Sigmoid colon (tissue), 7 donors: Measurements from ENCODE around the gene MRPL51. TPM values are rescaled to one million over a fixed set of nuclear protein-coding genes. Genes with fewer than 3 reads are reported as not detected.

ENCODE experiments used
- DNase-seq: peaks from one replicate; pipeline ENCODE4 v3.0.0-alpha.2; 2019
- H3K27ac ChIP-seq, 4 donors: fragments of 200-600 bp; sonication (generic); one replicate each; pipeline ENCODE4 v1.5.1; 2016 to 2019; ENCODE audit warnings: mild to moderate bottlenecking in 1 of 4
- H3K27me3 ChIP-seq, 3 donors: fragments of 200-600 bp; sonication (generic); one replicate each; pipeline ENCODE4 v1.5.1; 2019; ENCODE audit warnings: mild to moderate bottlenecking in 1 of 3
- H3K36me3 ChIP-seq, 4 donors: fragments of 200-600 bp; sonication (generic); one replicate each; pipeline ENCODE4 v1.5.1; 2016 to 2019
- H3K4me1 ChIP-seq, 4 donors: fragments of 200-600 bp; sonication (generic); one replicate each; pipeline ENCODE4 v1.5.1; 2017 to 2019
- H3K4me3 ChIP-seq, 4 donors: fragments of 200-600 bp; sonication (generic); one replicate each; pipeline ENCODE4 v1.5.1; 2017 to 2019; ENCODE audit warnings: mild to moderate bottlenecking in 2 of 4, moderate library complexity in 1 of 4
- H3K9me3 ChIP-seq, 4 donors: fragments of 200-600 bp in 3 of 4; sonication (generic) in 3 of 4; one replicate each; pipeline versions ENCODE4 v1.5.1 to v1.6.1; 2013 to 2019
- EP300 ChIP-seq, 4 donors: sonication (generic); formaldehyde crosslinking; IDR thresholded peaks; one replicate each; pipeline ENCODE4 v1.6.1; 2017; ENCODE audit warnings: antibody characterized with exemption in 4 of 4
- POLR2A ChIP-seq, 2 donors: fragments of 450-650 bp; IDR thresholded peaks; one replicate each; pipeline ENCODE4 v1.6.1; 2016; ENCODE audit warnings: antibody characterized with exemption in 2 of 2, mild to moderate bottlenecking in 2 of 2, moderate library complexity in 2 of 2
- POLR2AphosphoS5 ChIP-seq, 4 donors: sonication (generic); formaldehyde crosslinking; IDR thresholded peaks; one replicate each; pipeline ENCODE4 v1.6.1; 2017; ENCODE audit warnings: antibody characterized with exemption in 4 of 4
- WGBS, 2 donors: extraction: QIAGEN DNeasy Blood & Tissue Kit; methylation state at CpG; one replicate each; pipeline ENCODE4 v1.1.7; 2013; 5-methylcytosine and 5-hydroxymethylcytosine counted together
- intact Hi-C: fragments of 100-400 bp; cut with DNase I; formaldehyde crosslinking; loops from one replicate; pipeline ENCODE4 v1.15.1; 2023
- polyA plus RNA-seq, 3 donors: library from polyadenylated mRNA; stranded (reverse); fragments of 200-250 nt; gene quantifications; one replicate each; pipeline ENCODE4 v1.2.3, GENCODE V29; 2013
- total RNA-seq, 4 donors: library from RNA; depleted of rRNA; stranded (reverse); fragments of >200 nt; gene quantifications; one replicate each; pipeline ENCODE4 v1.1.0, GENCODE V29; 2016
- TF ChIP-seq, protein P1 (sequence below), 4 experiments: fragments of 450-650 bp in 3 of 4; fragments of 200-600 bp in 1 of 4; IDR thresholded peaks; one replicate each; pipeline ENCODE4 v1.5.1; 2016 to 2019; ENCODE audit warnings: antibody characterized with exemption in 4 of 4, mild to moderate bottlenecking in 3 of 4, moderate library complexity in 2 of 4
- donor health status: healthy with polysubstance abuse.
- donor health status: Bipolar disorder and iron deficiency.
- donor health status: healthy.

The MRPL51 gene
- total and polyA plus RNA-seq, 7 donors = 52.9 to 142 (median 113) TPM

DNA sequence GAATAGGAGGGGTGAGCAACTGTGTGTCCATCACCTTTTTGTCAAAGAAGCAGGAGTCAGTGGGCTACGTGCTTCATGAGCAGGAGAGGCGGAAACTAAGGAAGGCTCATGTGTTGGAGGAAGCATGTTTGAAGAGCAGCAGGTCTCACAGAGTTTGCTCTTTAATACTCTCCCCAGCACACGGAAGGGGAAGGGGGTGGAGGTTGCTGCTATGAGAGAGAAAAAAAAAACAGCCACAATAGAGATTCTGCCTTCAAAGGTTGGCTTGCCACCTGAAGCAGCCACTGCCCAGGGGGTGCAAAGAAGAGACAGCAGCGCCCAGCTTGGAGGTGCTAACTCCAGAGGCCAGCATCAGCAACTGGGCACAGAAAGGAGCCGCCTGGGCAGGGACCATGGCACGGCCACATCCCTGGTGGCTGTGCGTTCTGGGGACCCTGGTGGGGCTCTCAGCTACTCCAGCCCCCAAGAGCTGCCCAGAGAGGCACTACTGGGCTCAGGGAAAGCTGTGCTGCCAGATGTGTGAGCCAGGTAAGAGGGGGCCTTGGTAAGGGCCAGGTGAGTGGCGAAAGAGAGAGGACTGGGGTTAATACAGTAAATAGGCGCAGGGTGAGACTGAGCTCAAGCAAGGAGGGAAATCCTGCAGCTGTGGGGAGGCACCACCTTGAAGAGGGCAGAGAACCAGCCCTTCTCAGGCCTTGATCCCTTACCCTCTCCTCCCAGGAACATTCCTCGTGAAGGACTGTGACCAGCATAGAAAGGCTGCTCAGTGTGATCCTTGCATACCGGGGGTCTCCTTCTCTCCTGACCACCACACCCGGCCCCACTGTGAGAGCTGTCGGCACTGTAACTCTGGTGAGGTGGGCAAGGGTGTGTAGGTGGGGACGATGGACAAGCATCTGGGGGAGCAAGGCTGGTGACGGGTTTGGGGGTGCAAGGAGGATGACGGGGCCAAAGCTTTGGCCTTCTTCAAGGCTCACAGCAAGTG, 48.1 kb downstream of the MRPL51 start, which contains the start of gene CD27:
Gene CD27 (plus strand): TSS at position 252 of the 985 bp plus-strand sequence. CDS start 141 bp downstream, at position 393.
- peaks cover 0 to 60% (median 14%) of the 10 kb centered on the region in 4 donors for H3K36me3 ChIP-seq
- H3K4me3 ChIP-seq = no peak within 1 kb of the TSS
- H3K4me1 ChIP-seq = peaks cover 0 to 18% (median 11%) of the 10 kb centered on the region in 4 donors
- WGBS, 2 donors = 66 to 84% methylated on average over 16 of the region's 16 CpGs
- no peaks in the 10 kb centered on the region for H3K27me3 ChIP-seq
- H3K9me3 ChIP-seq = no peaks in the 10 kb centered on the region
- intact Hi-C loops = no loop called here
- H3K27ac ChIP-seq = no peak within 1 kb of the TSS
- no peak for TF ChIP-seq POLR2A (IDR thresholded peaks at IDR 0.05)
- TF ChIP-seq, protein P1, sequence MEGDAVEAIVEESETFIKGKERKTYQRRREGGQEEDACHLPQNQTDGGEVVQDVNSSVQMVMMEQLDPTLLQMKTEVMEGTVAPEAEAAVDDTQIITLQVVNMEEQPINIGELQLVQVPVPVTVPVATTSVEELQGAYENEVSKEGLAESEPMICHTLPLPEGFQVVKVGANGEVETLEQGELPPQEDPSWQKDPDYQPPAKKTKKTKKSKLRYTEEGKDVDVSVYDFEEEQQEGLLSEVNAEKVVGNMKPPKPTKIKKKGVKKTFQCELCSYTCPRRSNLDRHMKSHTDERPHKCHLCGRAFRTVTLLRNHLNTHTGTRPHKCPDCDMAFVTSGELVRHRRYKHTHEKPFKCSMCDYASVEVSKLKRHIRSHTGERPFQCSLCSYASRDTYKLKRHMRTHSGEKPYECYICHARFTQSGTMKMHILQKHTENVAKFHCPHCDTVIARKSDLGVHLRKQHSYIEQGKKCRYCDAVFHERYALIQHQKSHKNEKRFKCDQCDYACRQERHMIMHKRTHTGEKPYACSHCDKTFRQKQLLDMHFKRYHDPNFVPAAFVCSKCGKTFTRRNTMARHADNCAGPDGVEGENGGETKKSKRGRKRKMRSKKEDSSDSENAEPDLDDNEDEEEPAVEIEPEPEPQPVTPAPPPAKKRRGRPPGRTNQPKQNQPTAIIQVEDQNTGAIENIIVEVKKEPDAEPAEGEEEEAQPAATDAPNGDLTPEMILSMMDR (IDR thresholded peaks at IDR 0.05) = no peak
- no peak for TF ChIP-seq EP300 (IDR thresholded peaks at IDR 0.05)
- no peak for TF ChIP-seq POLR2AphosphoS5 (IDR thresholded peaks at IDR 0.05)
- DNase-seq = peak; percentile 57

DNA sequence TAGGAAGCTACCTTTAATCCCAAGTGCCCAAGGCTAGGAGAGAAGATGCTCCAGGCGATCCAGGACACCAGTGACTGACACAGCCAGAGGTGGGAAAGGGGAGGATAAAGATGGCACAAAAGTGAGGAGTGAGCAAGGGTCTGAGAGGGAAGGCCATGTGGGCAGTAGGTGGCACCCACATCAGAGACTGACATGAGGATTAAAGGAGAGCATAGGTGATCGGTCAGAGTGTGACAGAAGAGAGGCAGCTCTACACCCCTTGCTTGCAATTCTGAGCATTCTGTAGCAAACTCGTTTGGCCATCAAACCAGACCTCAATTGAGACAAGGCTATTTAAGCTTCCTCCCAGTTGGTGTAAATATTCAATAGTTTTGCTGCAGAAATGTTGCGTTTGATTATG, 49.0 kb downstream of the MRPL51 start:
- Histone ChIP-seq H3K27me3 (no peaks in the 10 kb centered on the region), H3K9me3 (no peaks in the 10 kb centered on the region), H3K27ac (no peak overlapping the region), H3K4me3 (no peak overlapping the region), H3K36me3 (peaks cover 0 to 60% (median 14%) of the 10 kb centered on the region in 4 donors), H3K4me1 (peaks cover 0 to 8% (median 3%) of the 10 kb centered on the region in 4 donors)
- no peak for TF ChIP-seq POLR2A (IDR thresholded peaks at IDR 0.05)
- no peak for TF ChIP-seq EP300 (IDR thresholded peaks at IDR 0.05)
- TF ChIP-seq, protein P1 (IDR thresholded peaks at IDR 0.05) = no peak
- no peak for TF ChIP-seq POLR2AphosphoS5 (IDR thresholded peaks at IDR 0.05)
- WGBS, 2 donors = 68 to 85% methylated on average over 4 of the region's 4 CpGs
- intact Hi-C loops = no loop called here
- peak; percentile 5 for DNase-seq

DNA sequence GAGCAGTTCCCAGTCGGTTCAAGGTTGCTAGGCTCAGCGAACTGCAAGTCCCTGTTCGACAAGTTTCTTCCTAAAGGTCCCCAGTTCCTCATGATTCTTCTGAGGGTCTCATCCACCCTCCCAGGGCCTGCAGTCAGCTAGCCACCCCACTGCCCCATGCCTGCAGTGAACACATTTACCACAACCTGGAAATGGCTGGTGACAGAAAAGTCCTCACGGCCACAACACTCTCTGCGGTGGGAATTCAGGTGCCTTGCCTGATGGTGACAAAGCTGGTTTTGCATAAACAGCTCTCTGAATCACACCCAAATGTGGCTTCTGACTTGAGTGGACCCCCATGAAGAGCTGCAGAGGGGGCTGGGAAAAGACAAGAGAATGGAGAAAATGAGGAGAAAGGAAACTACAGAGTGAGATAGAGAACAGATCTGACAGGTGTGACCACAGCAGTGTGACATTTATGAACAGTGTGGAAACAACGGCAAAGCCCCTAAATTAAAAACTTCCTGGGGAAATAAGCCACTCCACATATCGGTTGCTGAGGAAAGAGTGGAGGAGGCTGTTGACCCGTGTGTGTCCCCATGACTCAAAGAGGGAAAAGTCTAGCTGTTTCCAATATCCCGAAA, 49.6 kb downstream of the MRPL51 start:
- Histone ChIP-seq H3K36me3 (peaks cover 0 to 60% (median 14%) of the 10 kb centered on the region in 4 donors), H3K27ac (no peak overlapping the region), H3K4me1 (peaks cover 0 to 5% (median under 1%) of the 10 kb centered on the region in 4 donors), H3K4me3 (no peak overlapping the region), H3K9me3 (no peaks in the 10 kb centered on the region), H3K27me3 (no peaks in the 10 kb centered on the region)
- DNase-seq = peak; percentile 36
- 53 to 75% methylated on average over 9 of the region's 9 CpGs for WGBS, 2 donors
- intact Hi-C loops = no loop called here
- no peak for TF ChIP-seq POLR2AphosphoS5 (IDR thresholded peaks at IDR 0.05)
- TF ChIP-seq, protein P1 (IDR thresholded peaks at IDR 0.05) = no peak
- no peak for TF ChIP-seq POLR2A (IDR thresholded peaks at IDR 0.05)
- TF ChIP-seq EP300 (IDR thresholded peaks at IDR 0.05) = no peak

DNA sequence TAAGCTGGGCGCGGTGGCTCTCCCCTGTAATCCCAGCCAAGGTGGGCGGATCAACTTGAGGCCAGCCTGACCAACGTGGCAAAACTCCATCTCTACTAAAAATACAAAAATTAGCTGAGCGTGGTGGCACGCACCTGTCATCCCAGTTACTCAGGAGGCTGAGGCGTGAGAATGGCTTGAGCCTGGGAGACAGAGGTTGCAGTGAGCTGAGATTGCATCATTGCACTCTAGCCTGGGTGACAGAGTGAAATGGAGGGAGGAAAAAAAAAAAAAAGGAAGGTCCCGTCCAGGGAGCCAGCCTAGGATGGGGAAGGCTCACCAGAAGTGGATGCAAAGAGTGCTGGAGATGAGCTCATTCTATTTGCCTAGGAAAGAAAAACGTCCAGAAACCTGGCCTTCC, 50.2 kb downstream of the MRPL51 start:
- H3K36me3 ChIP-seq = peaks cover 0 to 60% (median 14%) of the 10 kb centered on the region in 4 donors
- 78 to 86% methylated on average over 9 of the region's 9 CpGs for WGBS, 2 donors
- peaks cover 0 to under 1% (median 0%) of the 10 kb centered on the region in 4 donors for H3K4me1 ChIP-seq
- no peak overlapping the region for H3K4me3 ChIP-seq
- no peaks in the 10 kb centered on the region for H3K9me3 ChIP-seq
- no peak overlapping the region for H3K27ac ChIP-seq
- TF ChIP-seq EP300 (IDR thresholded peaks at IDR 0.05) (no peak), POLR2AphosphoS5 (IDR thresholded peaks at IDR 0.05) (no peak), POLR2A (IDR thresholded peaks at IDR 0.05) (no peak)
- TF ChIP-seq, protein P1 (IDR thresholded peaks at IDR 0.05) = no peak
- intact Hi-C loops = no loop called here
- no peaks in the 10 kb centered on the region for H3K27me3 ChIP-seq
- DNase-seq = no peak

Other genes with a start within 250 kb of the MRPL51 start
- gene PLEKHG6, start 182.6 kb downstream of the MRPL51 start, total RNA-seq = 1 to 10 TPM in 1 of 4 donors, under 1 TPM in 1, not detected in 2; 0.99 to 2.5 TPM
- 100 to 1,000 TPM in 1 of 3 donors, 10 to 100 TPM in 2; 61.3 to 146 (median 93.6) TPM for gene PLEKHG6, start 182.6 kb downstream of the MRPL51 start, polyA plus RNA-seq
- 100 to 1,000 TPM; 135 to 191 (median 176) TPM for gene TNFRSF1A, start 151.2 kb downstream of the MRPL51 start, total RNA-seq
- 100 to 1,000 TPM in 1 of 3 donors, 10 to 100 TPM in 2; 31.7 to 107 (median 74.5) TPM for gene TNFRSF1A, start 151.2 kb downstream of the MRPL51 start, polyA plus RNA-seq
- gene SCNN1A, start 117.7 kb downstream of the MRPL51 start, total RNA-seq = 1 to 10 TPM in 3 of 4 donors, under 1 TPM in 1; 0.82 to 7.2 (median 1.1) TPM
- 100 to 1,000 TPM in 1 of 3 donors, 10 to 100 TPM in 2; 51.1 to 169 (median 53.5) TPM for gene SCNN1A, start 117.7 kb downstream of the MRPL51 start, polyA plus RNA-seq
- 100 to 1,000 TPM in 3 of 4 donors, 10 to 100 TPM in 1; 85.2 to 200 (median 125) TPM for gene LTBR, start 109.1 kb downstream of the MRPL51 start, total RNA-seq
- 10 to 100 TPM; 36.3 to 85.2 (median 37.8) TPM for gene LTBR, start 109.1 kb downstream of the MRPL51 start, polyA plus RNA-seq
- gene CD27, start 48.3 kb downstream of the MRPL51 start, total RNA-seq = under 1 TPM in 1 of 4 donors, not detected in 3; 0.81 TPM
- gene CD27, start 48.3 kb downstream of the MRPL51 start, polyA plus RNA-seq = 10 to 100 TPM in 1 of 3 donors, 1 to 10 TPM in 1, under 1 TPM in 1; 0.60 to 29.0 (median 2.3) TPM
- gene TAPBPL, start 41.2 kb downstream of the MRPL51 start, total RNA-seq = 10 to 100 TPM; 20.2 to 27.5 (median 26.9) TPM
- 10 to 100 TPM; 14.4 to 36.0 (median 17.1) TPM for gene TAPBPL, start 41.2 kb downstream of the MRPL51 start, polyA plus RNA-seq
- 10 to 100 TPM; 11.5 to 44.0 (median 17.2) TPM for gene VAMP1, start 22.6 kb downstream of the MRPL51 start, total RNA-seq
- gene VAMP1, start 22.6 kb downstream of the MRPL51 start, polyA plus RNA-seq = 10 to 100 TPM in 1 of 3 donors, 1 to 10 TPM in 2; 2.3 to 12.8 (median 3.0) TPM
- gene NCAPD2, start 840 bp upstream of the MRPL51 start, total RNA-seq = 10 to 100 TPM; 11.8 to 89.5 (median 12.6) TPM
- gene NCAPD2, start 840 bp upstream of the MRPL51 start, polyA plus RNA-seq = 10 to 100 TPM in 2 of 3 donors, 1 to 10 TPM in 1; 9.0 to 35.8 (median 13.6) TPM
- 1,000 to 10,000 TPM; 1,653 to 2,501 (median 2,098) TPM for gene GAPDH, start 41.3 kb upstream of the MRPL51 start, total RNA-seq
- 1,000 to 10,000 TPM; 2,564 to 3,219 (median 3,101) TPM for gene GAPDH, start 41.3 kb upstream of the MRPL51 start, polyA plus RNA-seq
- 10 to 100 TPM; 15.3 to 34.3 (median 22.7) TPM for gene IFFO1, start 62.8 kb upstream of the MRPL51 start, total RNA-seq
- 10 to 100 TPM in 1 of 3 donors, 1 to 10 TPM in 2; 1.8 to 14.0 (median 4.2) TPM for gene IFFO1, start 62.8 kb upstream of the MRPL51 start, polyA plus RNA-seq
- gene NOP2, start 75.0 kb upstream of the MRPL51 start, total RNA-seq = 10 to 100 TPM in 3 of 4 donors, 1 to 10 TPM in 1; 6.1 to 30.1 (median 23.2) TPM
- gene NOP2, start 75.0 kb upstream of the MRPL51 start, polyA plus RNA-seq = 10 to 100 TPM in 1 of 3 donors, 1 to 10 TPM in 2; 6.2 to 39.2 (median 7.8) TPM
- 100 to 1,000 TPM; 204 to 254 (median 217) TPM for gene CHD4, start 114.1 kb upstream of the MRPL51 start, total RNA-seq
- gene CHD4, start 114.1 kb upstream of the MRPL51 start, polyA plus RNA-seq = 100 to 1,000 TPM in 1 of 3 donors, 10 to 100 TPM in 2; 49.2 to 113 (median 53.6) TPM
- 1 to 10 TPM in 2 of 4 donors, under 1 TPM in 2; 0.27 to 1.5 (median 0.67) TPM for gene LPAR5, start 142.7 kb upstream of the MRPL51 start, total RNA-seq
- gene LPAR5, start 142.7 kb upstream of the MRPL51 start, polyA plus RNA-seq = 10 to 100 TPM in 1 of 3 donors, 1 to 10 TPM in 2; 4.2 to 16.5 (median 6.0) TPM
- 1 to 10 TPM; 1.2 to 3.9 (median 1.6) TPM for gene ACRBP, start 154.2 kb upstream of the MRPL51 start, total RNA-seq
- gene ACRBP, start 154.2 kb upstream of the MRPL51 start, polyA plus RNA-seq = 1 to 10 TPM in 2 of 3 donors, not detected in 1; 2.3 to 3.1 TPM
- gene ING4, start 169.9 kb upstream of the MRPL51 start, total RNA-seq = 10 to 100 TPM; 52.8 to 85.9 (median 63.4) TPM
- 10 to 100 TPM; 37.8 to 59.5 (median 42.5) TPM for gene ING4, start 169.9 kb upstream of the MRPL51 start, polyA plus RNA-seq
- gene ZNF384, start 196.1 kb upstream of the MRPL51 start, total RNA-seq = 10 to 100 TPM; 24.0 to 32.6 (median 28.7) TPM
- gene ZNF384, start 196.1 kb upstream of the MRPL51 start, polyA plus RNA-seq = 10 to 100 TPM; 22.7 to 40.3 (median 30.0) TPM
- under 1 TPM; 0.27 to 0.55 (median 0.43) TPM for gene PIANP, start 207.6 kb upstream of the MRPL51 start, total RNA-seq
- 1 to 10 TPM in 2 of 3 donors, under 1 TPM in 1; 0.46 to 2.0 (median 1.2) TPM for gene PIANP, start 207.6 kb upstream of the MRPL51 start, polyA plus RNA-seq
- gene COPS7A, start 230.8 kb upstream of the MRPL51 start, total RNA-seq = 10 to 100 TPM; 51.3 to 69.3 (median 60.1) TPM
- gene COPS7A, start 230.8 kb upstream of the MRPL51 start, polyA plus RNA-seq = 10 to 100 TPM; 48.6 to 52.5 (median 52.3) TPM